Sigmoid colon (tissue), 4 donors: ENCODE results near the gene GMFB.

Experiments
- CTCF ChIP-seq, 4 experiments: fragments of 450-650 bp in 3 of 4; fragments of 200-600 bp in 1 of 4; IDR thresholded peaks; one replicate each; pipeline ENCODE4 v1.5.1; 2016 to 2019; ENCODE audit warnings: antibody characterized with exemption in 4 of 4, mild to moderate bottlenecking in 3 of 4, moderate library complexity in 2 of 4
- POLR2A ChIP-seq, 2 donors: fragments of 450-650 bp; IDR thresholded peaks; one replicate each; pipeline ENCODE4 v1.6.1; 2016; ENCODE audit warnings: antibody characterized with exemption in 2 of 2, mild to moderate bottlenecking in 2 of 2, moderate library complexity in 2 of 2
- POLR2AphosphoS5 ChIP-seq, 4 donors: sonication (generic); formaldehyde crosslinking; IDR thresholded peaks; one replicate each; pipeline ENCODE4 v1.6.1; 2017; ENCODE audit warnings: antibody characterized with exemption in 4 of 4

- TF ChIP-seq POLR2A (IDR thresholded peaks at IDR 0.05) (no peak), CTCF (IDR thresholded peaks at IDR 0.05) (no peak), POLR2AphosphoS5 (IDR thresholded peaks at IDR 0.05) (no peak)
Measured at GRCh38 chr14:54515670-54516069, 26.9 kb upstream of the GMFB start.
